ENCODE measurements around the gene B4GAT1. TPM values are rescaled to one million over a fixed set of nuclear protein-coding genes. Genes with fewer than 3 reads are reported as not detected.

Gene B4GAT1
- polyA plus RNA-seq, 1 donor from 2014 or later, result 162 TPM

- Histone ChIP-seq H3K9me3 (ENCODE audit: low read length) (no peaks in the 10 kb centered on the region), H3K9me2 (ENCODE audit: insufficient read depth, low read length) (no peaks in the 10 kb centered on the region), H4K20me1 (ENCODE audit: insufficient read depth) (no peaks in the 10 kb centered on the region), H3K4me3 (ENCODE audit: low read length) (no peak overlapping the region), H3K79me2 (replicated peaks; ENCODE audit: insufficient read depth, low read length) (no peaks in the 10 kb centered on the region), H3K27me3 (ENCODE audit: insufficient read depth, low read depth, low read length) (no peaks in the 10 kb centered on the region), H2AFZ (ENCODE audit: low read depth, low read length) (no peak overlapping the region), H3K27ac (ENCODE audit: low read length) (no peak overlapping the region), H3K9ac (ENCODE audit: low read length) (no peak overlapping the region), H3F3A (ENCODE audit: insufficient read depth, low read length, poor library complexity, severe bottlenecking) (no peaks in the 10 kb centered on the region), H3K36me3 (ENCODE audit: insufficient read depth, low read length) (no peaks in the 10 kb centered on the region), H3K4me2 (ENCODE audit: low read length) (no peak overlapping the region)
- TF ChIP-seq SMC3 (conservative IDR thresholded peaks at IDR 0.05; ENCODE audit: poor library complexity) (no peak), POLR2AphosphoS5 (IDR thresholded peaks at IDR 0.05) (no peak), RAD21 (conservative IDR thresholded peaks at IDR 0.05) (no peak), CTCF (IDR thresholded peaks at IDR 0.05; ENCODE audit: poor library complexity, severe bottlenecking) (no peak)
Measured at GRCh38 chr11:66327171-66328030, 20.0 kb downstream of the B4GAT1 start.

- H3K27ac ChIP-seq (ENCODE audit: low read length), result no peak overlapping the region
- H3K4me2 ChIP-seq (ENCODE audit: low read length), result no peak overlapping the region
- H3K36me3 ChIP-seq (ENCODE audit: insufficient read depth, low read length), result no peaks in the 10 kb centered on the region
- H4K20me1 ChIP-seq (ENCODE audit: insufficient read depth), result no peaks in the 10 kb centered on the region
- H3K27me3 ChIP-seq (ENCODE audit: insufficient read depth, low read depth, low read length), result no peaks in the 10 kb centered on the region
- no peak overlapping the region for H2AFZ ChIP-seq (ENCODE audit: low read depth, low read length)
- H3K4me3 ChIP-seq (ENCODE audit: low read length), result no peak overlapping the region
- TF ChIP-seq CTCF (IDR thresholded peaks at IDR 0.05; ENCODE audit: poor library complexity, severe bottlenecking), result no peak
- TF ChIP-seq EP300 (conservative IDR thresholded peaks at IDR 0.05; ENCODE audit: poor library complexity, severe bottlenecking), result no peak
- no peak for TF ChIP-seq REST (IDR thresholded peaks at IDR 0.05; ENCODE audit: borderline replicate concordance)
- no peak for TF ChIP-seq RAD21 (conservative IDR thresholded peaks at IDR 0.05)
- TF ChIP-seq MXI1 (conservative IDR thresholded peaks at IDR 0.05; ENCODE audit: poor library complexity, severe bottlenecking), result no peak
- TF ChIP-seq EZH2 (IDR thresholded peaks at IDR 0.05; ENCODE audit: borderline replicate concordance, insufficient read depth, low read length, poor library complexity, severe bottlenecking), result no peak
- no peak for TF ChIP-seq SMC3 (conservative IDR thresholded peaks at IDR 0.05; ENCODE audit: poor library complexity)
- no peak for TF ChIP-seq POLR2AphosphoS5 (IDR thresholded peaks at IDR 0.05)
- TF ChIP-seq TAF1 (IDR thresholded peaks at IDR 0.05; ENCODE audit: low read depth), result no peak
- no peaks in the 10 kb centered on the region for H3K9me3 ChIP-seq (ENCODE audit: low read length)
- H3F3A ChIP-seq (ENCODE audit: insufficient read depth, low read length, poor library complexity, severe bottlenecking), result no peaks in the 10 kb centered on the region
- H3K9me2 ChIP-seq (ENCODE audit: insufficient read depth, low read length), result no peaks in the 10 kb centered on the region
- H3K79me2 ChIP-seq (replicated peaks; ENCODE audit: insufficient read depth, low read length), result no peaks in the 10 kb centered on the region
- no peak overlapping the region for H3K9ac ChIP-seq (ENCODE audit: low read length)
Measured at GRCh38 chr11:66326261-66327111, 20.9 kb downstream of the B4GAT1 start.

All from neural cell (in vitro differentiated cells).